Ovary (tissue), 9 donors: Measurements from ENCODE around the gene PSMB9. TPM values are rescaled to one million over a fixed set of nuclear protein-coding genes. Genes with fewer than 3 reads are reported as not detected.

ENCODE experiments used
- DNase-seq, 5 donors: peaks; one replicate each; pipeline ENCODE4 v3.0.0-alpha.2; 2019 to 2020
- H3K27ac ChIP-seq, 2 donors: fragments of 200-600 bp; one replicate each; pipeline versions ENCODE4 v1.5.1 to v1.8.0; 2019 to 2022
- H3K27me3 ChIP-seq: fragments of 200-600 bp; one replicate; pipeline ENCODE4 v1.8.0; 2022
- H3K36me3 ChIP-seq: fragments of 200-600 bp; sonication (generic); one replicate; pipeline ENCODE4 v1.5.1; 2019
- H3K4me1 ChIP-seq: one replicate; pipeline ENCODE4 v1.8.1; 2013; ENCODE audit warnings: mild to moderate bottlenecking, moderate library complexity; ENCODE audit not compliant: insufficient read depth
- H3K4me3 ChIP-seq: fragments of 200-600 bp; sonication (generic); one replicate; pipeline ENCODE4 v1.5.1; 2017
- H3K9me3 ChIP-seq, 2 donors: fragments of 200-600 bp in 1 of 2; sonication (generic) in 1 of 2; one replicate each; pipeline versions ENCODE4 v1.5.1 to v1.8.1; 2013 to 2019; ENCODE audit warnings: mild to moderate bottlenecking in 1 of 2, moderate library complexity in 1 of 2
- CTCF ChIP-seq, 3 donors: fragments of 450-650 bp in 2 of 3; fragments of 200-600 bp in 1 of 3; IDR thresholded peaks; one replicate each; pipeline versions ENCODE4 v1.5.1 to v1.8.0; 2016 to 2022; ENCODE audit warnings: antibody characterized with exemption in 3 of 3, mild to moderate bottlenecking in 1 of 3
- EP300 ChIP-seq: sonication (generic); formaldehyde crosslinking; IDR thresholded peaks from one replicate; pipeline ENCODE4 v1.6.1; 2017; ENCODE audit warnings: antibody characterized with exemption
- POLR2A ChIP-seq: fragments of 450-650 bp; IDR thresholded peaks from one replicate; pipeline ENCODE4 v1.6.1; 2017; ENCODE audit warnings: antibody characterized with exemption, mild to moderate bottlenecking, moderate library complexity
- WGBS, 3 donors: extraction: QIAGEN DNeasy Blood & Tissue Kit in 1 of 3; methylation state at CpG; one replicate each; pipeline versions ENCODE4 v1.1.5 to v1.1.7; 2013 to 2017; 5-methylcytosine and 5-hydroxymethylcytosine counted together
- intact Hi-C, 4 donors: fragments of 100-400 bp; cut with DNase I; formaldehyde crosslinking; loops; one replicate each; pipeline versions ENCODE4 v1.11.0 to v1.15.1; 2022 to 2023
- polyA plus RNA-seq, 2 donors: library from polyadenylated mRNA; stranded (reverse); fragments of 200-250 nt in 1 of 2; fragments of 350-450 nt in 1 of 2; fragmentation: Illumina TruSeq in 1 of 2; extraction: RNeasy Lipid Tissue Mini Kit (QIAGEN cat#74804) in 1 of 2; gene quantifications; one replicate each; pipeline ENCODE4 v1.2.3, GENCODE V29; 2013 to 2014
- total RNA-seq, 7 donors: library from RNA; depleted of rRNA in 2 of 7; stranded (reverse); fragments of >200 nt in 2 of 7; fragmentation: NEBNext Ultra II Directional in 3 of 7; extraction: Animal tissue kit (Norgen Biotek cat#: 25700) in 3 of 7; gene quantifications; one replicate each; pipeline versions ENCODE4 v1.1.0 to v1.2.4, GENCODE V29; 2016 to 2023
- donor health status: DM: no; HTN: no; CAD: no; lungs with moderate emphysema.
- donor health status: DM: no; HTN: no; CAD: no.
- donor health status: Bipolar disorder and iron deficiency.
- donor health status: DM: yes; HTN: yes; CAD: no.
- donor health status: DM: no; HTN: no; CAD: no.
- donor health status: DM: yes; HTN: yes; CAD: no.

PSMB9 gene
- total and polyA plus RNA-seq, 9 donors, result 9.5 to 30.7 (median 20.4) TPM

DNA sequence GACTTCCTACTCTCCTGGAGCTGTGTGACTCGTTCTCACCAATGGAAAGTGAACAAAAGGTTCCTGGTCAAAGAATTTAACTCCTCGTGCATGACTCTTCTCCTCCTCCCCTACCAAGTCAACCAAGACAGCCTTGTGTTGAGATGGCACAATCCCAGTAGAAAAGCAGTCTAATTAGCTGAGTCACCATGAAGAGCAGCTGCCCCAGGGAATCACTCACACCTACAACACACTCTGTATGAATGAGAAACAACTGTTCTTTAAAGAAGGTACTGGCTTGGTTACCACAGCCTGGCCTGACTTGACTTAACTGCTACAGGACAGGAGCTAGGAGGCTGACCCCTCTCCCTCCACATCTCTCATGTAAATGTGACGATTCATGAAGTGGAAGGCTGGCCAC lies 34.3 kb upstream of the PSMB9 start:
- WGBS, 3 donors, result 65 to 73% (median 67%) methylated on average over 3 of the region's 3 CpGs
- Histone ChIP-seq H3K27ac (no peak overlapping the region), H3K27me3 (no peaks in the 10 kb centered on the region), H3K9me3 (no peaks in the 10 kb centered on the region), H3K4me1 (no peaks in the 10 kb centered on the region), H3K36me3 (no peaks in the 10 kb centered on the region), H3K4me3 (no peak overlapping the region)
- intact Hi-C loops, result no loop called here
- DNase-seq, result no peak
- TF ChIP-seq CTCF (IDR thresholded peaks at IDR 0.05) (no peak), POLR2A (no peak), EP300 (no peak)

DNA sequence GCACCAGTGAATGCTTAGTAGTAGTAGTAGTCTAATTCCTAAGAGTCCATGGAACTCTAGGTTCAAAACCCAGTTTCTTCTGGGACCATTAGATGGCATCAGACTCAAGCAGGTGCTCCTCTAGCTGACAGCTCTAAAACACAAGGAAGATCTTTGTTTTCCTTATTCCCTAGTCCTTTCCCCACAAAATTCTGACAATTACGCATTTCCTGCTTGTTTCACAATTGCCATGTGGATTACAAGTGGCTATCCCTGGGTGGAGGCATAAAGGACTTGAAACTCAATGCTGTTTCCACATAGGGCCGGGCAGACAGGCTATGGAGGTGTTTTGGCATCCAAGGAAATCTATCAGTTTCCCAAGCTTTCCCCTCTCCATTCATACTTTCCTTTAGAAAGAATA lies 28.0 kb upstream of the PSMB9 start:
- Histone ChIP-seq H3K9me3 (no peaks in the 10 kb centered on the region), H3K4me1 (no peaks in the 10 kb centered on the region), H3K36me3 (no peaks in the 10 kb centered on the region), H3K4me3 (no peak overlapping the region), H3K27me3 (no peaks in the 10 kb centered on the region), H3K27ac (no peak overlapping the region)
- 49 to 59% (median 51%) methylated on average over 2 of the region's 2 CpGs for WGBS, 3 donors
- no peak for DNase-seq
- TF ChIP-seq CTCF (IDR thresholded peaks at IDR 0.05) (no peak), POLR2A (no peak)
- intact Hi-C loops, result loop anchor here in 1 of 4 donors (5.0 kb wide), 1 partner anchor 266 kb away; no protein-coding TSS in a partner anchor

DNA sequence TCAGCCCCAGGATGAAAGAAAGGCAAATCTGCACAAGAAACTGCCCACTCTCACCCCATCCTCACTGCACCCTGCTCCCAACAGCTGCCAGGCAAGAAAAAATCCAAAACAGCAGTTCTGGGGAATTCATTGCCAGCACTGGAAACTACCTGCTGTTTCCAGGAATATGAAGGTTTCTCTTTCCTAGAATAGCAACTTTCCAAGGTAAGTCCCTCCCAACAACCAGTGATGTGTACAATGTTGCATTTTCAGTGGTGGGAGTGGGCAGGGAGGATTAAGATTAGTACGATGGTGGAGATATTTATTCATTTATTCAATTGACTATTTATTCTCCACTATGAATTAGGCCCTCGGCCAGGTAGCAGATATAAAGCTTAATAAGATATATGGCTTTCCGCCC lies 27.0 kb upstream of the PSMB9 start:
- no peaks in the 10 kb centered on the region for H3K9me3 ChIP-seq
- H3K36me3 ChIP-seq, result no peaks in the 10 kb centered on the region
- intact Hi-C loops, result loop anchor here in 1 of 4 donors (5.0 kb wide), 1 partner anchor 265 kb away; no protein-coding TSS in a partner anchor
- H3K27ac ChIP-seq, result no peak overlapping the region
- no peak for DNase-seq
- no peak for TF ChIP-seq EP300
- TF ChIP-seq CTCF (IDR thresholded peaks at IDR 0.05), result no peak
- no peak for TF ChIP-seq POLR2A
- no peaks in the 10 kb centered on the region for H3K27me3 ChIP-seq
- WGBS, 3 donors, result 66 to 73% (median 68%) methylated on average over 3 of the region's 3 CpGs
- H3K4me1 ChIP-seq, result no peaks in the 10 kb centered on the region
- no peak overlapping the region for H3K4me3 ChIP-seq

DNA sequence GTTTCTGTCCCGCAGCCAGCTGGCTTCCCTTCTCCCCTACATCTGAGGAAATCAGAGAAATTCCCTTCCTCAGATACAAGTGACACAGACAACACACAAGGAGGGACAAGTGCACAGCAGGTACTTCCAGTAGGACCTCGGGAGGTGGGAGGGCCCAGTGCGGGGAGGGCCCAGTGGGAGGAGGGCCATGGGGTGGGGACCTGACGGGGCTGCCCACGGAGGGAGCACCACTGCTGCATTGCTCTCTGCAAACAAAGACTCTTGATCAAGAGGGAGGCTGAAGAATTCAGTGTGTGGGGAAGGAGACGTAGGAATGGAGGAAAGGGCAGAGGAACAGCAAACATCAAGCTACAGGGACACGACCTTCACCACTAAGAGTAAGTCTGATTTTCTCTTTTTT lies 24.5 kb upstream of the PSMB9 start:
- DNase-seq, result no peak

More for the DNA sequence above, 24.5 kb upstream of the PSMB9 start:
- Histone ChIP-seq H3K9me3 (no peaks in the 10 kb centered on the region), H3K4me3 (no peak overlapping the region), H3K27me3 (no peaks in the 10 kb centered on the region), H3K36me3 (no peaks in the 10 kb centered on the region), H3K27ac (no peak overlapping the region), H3K4me1 (no peaks in the 10 kb centered on the region)
- WGBS, 3 donors, result 70 to 77% (median 72%) methylated on average over 7 of the region's 7 CpGs
- TF ChIP-seq POLR2A (no peak), CTCF (IDR thresholded peaks at IDR 0.05) (no peak), EP300 (no peak)
- intact Hi-C loops, result loop anchor here in 1 of 4 donors (5.0 kb wide), 1 partner anchor 263 kb away; no protein-coding TSS in a partner anchor
